ENCODE measurements around the gene HADHA.
"Not testable (repeated sequence)": the region's sequence is repeated elsewhere in the genome, so short reads cannot be mapped to it uniquely, and the experiment has no call there.

HADHA gene

DNA sequence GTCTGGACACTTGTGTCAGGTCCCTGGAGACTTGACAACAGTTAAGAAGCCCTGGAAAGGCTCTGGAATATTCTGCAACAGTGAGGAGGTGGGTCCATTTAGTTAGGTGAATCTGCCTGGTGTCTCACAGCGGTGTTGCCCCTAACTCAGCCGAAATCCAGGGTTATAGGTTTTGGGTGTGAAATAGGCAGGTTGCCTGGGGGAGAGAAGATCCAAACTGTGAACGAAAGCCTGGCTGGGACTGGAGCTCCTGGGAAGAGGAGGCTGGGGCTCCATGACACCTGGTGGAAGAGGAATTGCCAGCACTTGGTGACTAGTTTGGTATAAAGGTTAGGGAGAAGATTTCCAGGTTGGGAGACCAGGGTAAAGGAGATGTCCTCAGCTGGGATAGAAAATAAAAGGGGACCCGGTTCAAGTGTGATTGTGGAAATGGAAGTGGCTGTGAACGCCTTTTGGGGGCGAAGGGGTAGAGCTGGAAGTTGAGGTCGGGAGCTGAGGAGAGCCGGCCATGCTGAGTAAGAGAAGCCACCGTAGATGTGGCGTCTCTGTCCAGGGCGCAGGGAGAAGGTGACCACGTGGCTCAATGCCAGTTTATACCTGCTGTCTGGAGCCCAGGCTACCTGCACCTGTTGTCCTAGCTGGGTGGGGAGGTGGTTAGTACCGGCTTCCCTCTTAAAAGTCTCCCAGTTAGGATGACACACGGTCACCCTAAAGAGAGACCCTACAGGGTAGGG lies 74.6 kb downstream of the HADHA start:
- Histone ChIP-seq H4K20me1 (ENCODE audit: insufficient read depth, low read length) (no peaks in the 10 kb centered on the region), H2AFZ (ENCODE audit: low read length) (no peak overlapping the region), H3K79me2 (ENCODE audit: low read length) (no peaks in the 10 kb centered on the region), H3F3A (ENCODE audit: insufficient read depth, low read length) (no peaks in the 10 kb centered on the region), H3K27ac (ENCODE audit: low read length) (no peak overlapping the region), H3K4me3 (ENCODE audit: low read length) (no peak overlapping the region), H3K9ac (ENCODE audit: low read length) (no peak overlapping the region), H3K4me2 (ENCODE audit: low read depth, low read length) (no peak overlapping the region), H3K9me3 (replicated peaks; ENCODE audit: insufficient read depth, low read length) (no peaks in the 10 kb centered on the region), H3K36me3 (replicated peaks; ENCODE audit: insufficient read depth, low read length) (no peaks in the 10 kb centered on the region), H3K9me2 (replicated peaks; ENCODE audit: insufficient read depth, low read length) (no peaks in the 10 kb centered on the region), H3K27me3 (replicated peaks; ENCODE audit: insufficient read depth, low read length) (peaks cover 17% of the 10 kb centered on the region), H3K4me1 (ENCODE audit: low read length) (no peaks in the 10 kb centered on the region)
- DNase-seq, result no peak
- no peak for TF ChIP-seq EZH2phosphoT487 (IDR thresholded peaks at IDR 0.05; ENCODE audit: low read length)
- no peak for TF ChIP-seq EZH2 (optimal IDR thresholded peaks at IDR 0.05; ENCODE audit: low read depth, low read length)
- TF ChIP-seq, protein P1, sequence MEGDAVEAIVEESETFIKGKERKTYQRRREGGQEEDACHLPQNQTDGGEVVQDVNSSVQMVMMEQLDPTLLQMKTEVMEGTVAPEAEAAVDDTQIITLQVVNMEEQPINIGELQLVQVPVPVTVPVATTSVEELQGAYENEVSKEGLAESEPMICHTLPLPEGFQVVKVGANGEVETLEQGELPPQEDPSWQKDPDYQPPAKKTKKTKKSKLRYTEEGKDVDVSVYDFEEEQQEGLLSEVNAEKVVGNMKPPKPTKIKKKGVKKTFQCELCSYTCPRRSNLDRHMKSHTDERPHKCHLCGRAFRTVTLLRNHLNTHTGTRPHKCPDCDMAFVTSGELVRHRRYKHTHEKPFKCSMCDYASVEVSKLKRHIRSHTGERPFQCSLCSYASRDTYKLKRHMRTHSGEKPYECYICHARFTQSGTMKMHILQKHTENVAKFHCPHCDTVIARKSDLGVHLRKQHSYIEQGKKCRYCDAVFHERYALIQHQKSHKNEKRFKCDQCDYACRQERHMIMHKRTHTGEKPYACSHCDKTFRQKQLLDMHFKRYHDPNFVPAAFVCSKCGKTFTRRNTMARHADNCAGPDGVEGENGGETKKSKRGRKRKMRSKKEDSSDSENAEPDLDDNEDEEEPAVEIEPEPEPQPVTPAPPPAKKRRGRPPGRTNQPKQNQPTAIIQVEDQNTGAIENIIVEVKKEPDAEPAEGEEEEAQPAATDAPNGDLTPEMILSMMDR (IDR thresholded peaks at IDR 0.05; ENCODE audit: low read length), result no peak

DNA sequence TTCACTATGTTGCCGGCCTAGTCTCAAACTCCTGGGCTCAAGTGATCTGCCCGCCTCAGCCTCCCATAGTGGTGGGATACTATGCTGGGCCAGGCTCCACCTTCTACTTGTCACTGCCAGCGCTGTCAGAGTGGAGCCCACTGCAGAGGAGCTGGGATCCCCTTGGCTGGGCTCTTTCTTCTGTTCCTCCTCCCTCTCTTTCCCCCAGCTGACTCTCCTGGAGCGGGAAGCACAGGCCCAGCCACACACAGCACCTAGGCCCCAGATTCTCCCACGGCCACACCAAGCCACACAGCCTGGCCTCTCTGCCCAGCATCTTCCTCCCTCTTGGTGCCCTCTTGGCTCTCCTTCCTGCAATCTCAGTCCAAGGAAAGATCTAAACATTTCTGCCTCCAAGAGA lies 75.2 kb downstream of the HADHA start:
- H3K9me2 ChIP-seq (replicated peaks; ENCODE audit: insufficient read depth, low read length), result no peaks in the 10 kb centered on the region
- H2AFZ ChIP-seq (ENCODE audit: low read length), result no peak overlapping the region
- no peaks in the 10 kb centered on the region for H3K4me1 ChIP-seq (ENCODE audit: low read length)
- no peaks in the 10 kb centered on the region for H3K79me2 ChIP-seq (ENCODE audit: low read length)
- no peak for DNase-seq
- no peaks in the 10 kb centered on the region for H3K9me3 ChIP-seq (replicated peaks; ENCODE audit: insufficient read depth, low read length)
- no peaks in the 10 kb centered on the region for H3F3A ChIP-seq (ENCODE audit: insufficient read depth, low read length)
- no peak for TF ChIP-seq EZH2 (optimal IDR thresholded peaks at IDR 0.05; ENCODE audit: low read depth, low read length)
- TF ChIP-seq, protein P1 (IDR thresholded peaks at IDR 0.05; ENCODE audit: low read length), result no peak
- no peak for TF ChIP-seq EZH2phosphoT487 (IDR thresholded peaks at IDR 0.05; ENCODE audit: low read length)
- no peak overlapping the region for H3K9ac ChIP-seq (ENCODE audit: low read length)
- peaks cover 12% of the 10 kb centered on the region for H3K27me3 ChIP-seq (replicated peaks; ENCODE audit: insufficient read depth, low read length)
- H3K4me3 ChIP-seq (ENCODE audit: low read length), result no peak overlapping the region
- H3K27ac ChIP-seq (ENCODE audit: low read length), result no peak overlapping the region
- H4K20me1 ChIP-seq (ENCODE audit: insufficient read depth, low read length), result no peaks in the 10 kb centered on the region
- no peaks in the 10 kb centered on the region for H3K36me3 ChIP-seq (replicated peaks; ENCODE audit: insufficient read depth, low read length)
- no peak overlapping the region for H3K4me2 ChIP-seq (ENCODE audit: low read depth, low read length)

DNA sequence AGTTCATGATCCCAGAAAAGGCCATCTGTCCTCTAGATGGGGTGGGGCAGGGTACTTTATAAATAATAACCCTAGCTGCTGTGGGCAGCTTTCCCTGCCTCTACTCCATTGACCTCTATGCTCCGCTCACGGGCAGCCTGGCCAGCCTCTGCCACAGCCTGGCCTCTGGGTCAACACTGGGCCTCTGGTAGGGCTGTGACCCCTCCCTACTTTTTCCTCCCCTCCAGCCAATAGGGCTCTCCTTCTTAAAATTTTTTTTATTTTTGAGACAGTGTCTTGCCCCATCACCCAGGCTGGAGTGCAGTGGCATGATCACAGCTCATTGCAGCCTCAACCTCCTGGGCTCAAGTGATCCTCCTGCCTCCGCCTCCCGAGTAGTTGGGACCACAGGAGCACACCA lies 75.6 kb downstream of the HADHA start:
- Histone ChIP-seq H3K4me1 (ENCODE audit: low read length) (no peaks in the 10 kb centered on the region), H3K27me3 (replicated peaks; ENCODE audit: insufficient read depth, low read length) (peaks cover 8% of the 10 kb centered on the region), H3K4me2 (ENCODE audit: low read depth, low read length) (no peak overlapping the region), H3K9me3 (replicated peaks; ENCODE audit: insufficient read depth, low read length) (no peaks in the 10 kb centered on the region), H3F3A (ENCODE audit: insufficient read depth, low read length) (no peaks in the 10 kb centered on the region), H3K9me2 (replicated peaks; ENCODE audit: insufficient read depth, low read length) (no peaks in the 10 kb centered on the region), H3K9ac (ENCODE audit: low read length) (no peak overlapping the region), H3K36me3 (replicated peaks; ENCODE audit: insufficient read depth, low read length) (no peaks in the 10 kb centered on the region), H3K4me3 (ENCODE audit: low read length) (no peak overlapping the region), H3K27ac (ENCODE audit: low read length) (no peak overlapping the region), H3K79me2 (ENCODE audit: low read length) (no peaks in the 10 kb centered on the region), H2AFZ (ENCODE audit: low read length) (no peak overlapping the region), H4K20me1 (ENCODE audit: insufficient read depth, low read length) (no peaks in the 10 kb centered on the region)
- TF ChIP-seq EZH2phosphoT487 (IDR thresholded peaks at IDR 0.05; ENCODE audit: low read length) (no peak), EZH2 (optimal IDR thresholded peaks at IDR 0.05; ENCODE audit: low read depth, low read length) (no peak)
- TF ChIP-seq, protein P1 (IDR thresholded peaks at IDR 0.05; ENCODE audit: low read length), result no peak
- no peak for DNase-seq

DNA sequence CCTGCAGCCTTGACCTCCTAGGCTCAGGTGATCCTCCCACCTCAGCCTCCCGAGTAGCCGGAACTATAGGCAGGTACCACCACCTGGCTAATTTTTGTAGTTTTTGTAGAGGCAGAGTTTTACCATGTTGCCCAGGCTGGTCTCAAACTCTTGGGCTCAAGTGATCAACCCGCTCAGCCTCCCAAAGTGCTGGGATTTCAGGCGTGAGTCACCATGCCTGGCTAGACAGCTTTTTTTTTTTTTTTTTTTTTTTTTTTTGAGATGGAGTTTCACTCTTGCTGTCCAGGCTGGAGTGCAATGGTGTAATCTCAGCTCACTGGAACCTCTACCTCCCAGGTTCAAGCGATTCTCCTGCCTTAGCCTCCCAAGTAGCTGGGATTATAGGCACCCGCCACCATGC lies 77.9 kb downstream of the HADHA start:
- not testable (repeated sequence) for H3K27ac ChIP-seq (ENCODE audit: low read length); H3K4me1 ChIP-seq (ENCODE audit: low read length); H3F3A ChIP-seq (ENCODE audit: insufficient read depth, low read length); H3K79me2 ChIP-seq (ENCODE audit: low read length); DNase-seq; H3K9me3 ChIP-seq (replicated peaks; ENCODE audit: insufficient read depth, low read length); H3K4me3 ChIP-seq (ENCODE audit: low read length); H2AFZ ChIP-seq (ENCODE audit: low read length); H3K9me2 ChIP-seq (replicated peaks; ENCODE audit: insufficient read depth, low read length); H3K27me3 ChIP-seq (replicated peaks; ENCODE audit: insufficient read depth, low read length); H3K36me3 ChIP-seq (replicated peaks; ENCODE audit: insufficient read depth, low read length); H3K4me2 ChIP-seq (ENCODE audit: low read depth, low read length); H4K20me1 ChIP-seq (ENCODE audit: insufficient read depth, low read length); H3K9ac ChIP-seq (ENCODE audit: low read length)
